NCI-H2107 treated with DMSO at 0.1 percent for 48 hours (cell line): Measurements from ENCODE around the gene FUZ.

Experiments
- DNase-seq: peaks from one replicate; lab custom pipeline; 2025; ENCODE audit not compliant: unreplicated experiment; lab: John Stamatoyannopoulos, UW

The FUZ gene

DNA sequence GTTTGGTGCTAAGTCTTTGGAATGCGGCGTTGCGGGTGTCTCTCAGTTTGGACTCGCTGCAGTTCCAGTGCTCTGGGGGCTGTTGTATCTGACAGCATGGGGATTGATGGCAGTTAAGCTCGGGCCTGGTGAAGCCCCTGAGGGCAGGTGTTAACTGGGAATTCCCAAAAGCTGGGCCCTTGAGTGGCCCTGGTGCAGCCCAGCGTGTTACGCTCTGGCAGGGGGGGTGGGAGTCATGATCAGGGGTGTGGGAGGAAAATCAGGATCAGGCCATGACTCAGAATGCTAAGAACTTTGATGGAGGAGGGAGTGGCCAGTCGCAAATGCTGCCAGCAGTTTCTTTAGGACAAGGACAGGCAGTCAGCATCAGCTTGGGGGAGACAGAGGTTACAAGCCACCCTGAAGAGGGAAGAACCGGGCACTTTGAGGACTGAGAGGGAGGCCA lies 26.7 kb downstream of the FUZ start:
- no peak for DNase-seq

DNA sequence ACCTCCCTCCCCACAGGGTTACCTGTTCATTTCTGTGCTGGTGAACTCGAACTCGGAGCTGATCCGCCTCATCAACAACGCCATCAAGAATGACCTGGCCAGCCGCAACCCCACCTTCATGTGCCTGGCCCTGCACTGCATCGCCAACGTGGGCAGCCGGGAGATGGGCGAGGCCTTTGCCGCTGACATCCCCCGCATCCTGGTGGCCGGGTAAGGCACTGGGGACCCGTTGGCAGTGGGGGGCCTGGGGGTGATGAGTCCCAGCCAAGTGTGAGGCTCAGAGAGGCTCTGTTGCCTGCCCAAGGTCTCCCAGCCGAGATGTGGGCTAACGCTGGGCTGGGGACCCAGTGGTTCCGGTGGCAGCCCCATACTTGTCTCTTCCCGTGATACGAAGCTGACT lies 30.6 kb downstream of the FUZ start:
- DNase-seq, result no peak

DNA sequence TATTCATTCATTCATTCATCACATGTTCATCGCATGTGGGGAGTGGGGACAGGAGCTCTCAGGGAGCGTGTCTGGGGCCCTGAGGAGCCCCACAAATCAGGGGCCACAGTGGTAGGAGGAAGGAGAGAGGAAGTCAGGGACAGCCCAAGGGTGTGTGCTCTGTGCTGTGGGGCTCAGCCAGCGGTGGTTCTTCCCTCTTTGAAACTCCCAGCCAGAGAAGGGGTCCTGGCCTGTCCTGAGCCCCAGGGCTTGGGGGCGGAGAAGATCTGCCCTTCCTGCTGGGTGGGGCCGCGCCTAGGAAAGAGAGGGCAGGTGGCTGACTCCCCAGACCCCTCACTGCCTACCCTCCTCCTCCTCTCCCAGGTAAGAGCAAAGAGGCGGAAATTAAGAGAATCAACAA lies 31.7 kb downstream of the FUZ start:
- no peak for DNase-seq

DNA sequence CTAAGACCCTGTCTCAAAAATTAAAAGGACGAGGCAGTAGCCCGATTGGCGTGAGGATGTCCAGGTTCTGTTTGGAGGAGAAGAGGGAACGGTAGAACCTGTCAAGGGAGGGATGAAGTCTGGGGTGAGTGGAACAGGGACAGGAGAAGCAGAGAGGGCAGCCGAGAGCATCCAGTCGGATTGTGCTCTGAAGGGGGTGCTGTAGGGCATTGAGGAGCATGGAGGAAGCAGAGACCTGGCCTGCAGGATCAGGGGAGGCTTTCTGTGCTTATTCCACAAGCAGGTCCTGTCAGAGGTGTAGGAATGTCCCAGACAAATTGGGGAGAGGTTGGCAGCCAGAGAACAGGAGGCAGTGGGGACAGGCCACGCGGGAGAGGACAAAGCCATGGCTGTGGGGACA lies 32.2 kb downstream of the FUZ start:
- DNase-seq, result no peak

DNA sequence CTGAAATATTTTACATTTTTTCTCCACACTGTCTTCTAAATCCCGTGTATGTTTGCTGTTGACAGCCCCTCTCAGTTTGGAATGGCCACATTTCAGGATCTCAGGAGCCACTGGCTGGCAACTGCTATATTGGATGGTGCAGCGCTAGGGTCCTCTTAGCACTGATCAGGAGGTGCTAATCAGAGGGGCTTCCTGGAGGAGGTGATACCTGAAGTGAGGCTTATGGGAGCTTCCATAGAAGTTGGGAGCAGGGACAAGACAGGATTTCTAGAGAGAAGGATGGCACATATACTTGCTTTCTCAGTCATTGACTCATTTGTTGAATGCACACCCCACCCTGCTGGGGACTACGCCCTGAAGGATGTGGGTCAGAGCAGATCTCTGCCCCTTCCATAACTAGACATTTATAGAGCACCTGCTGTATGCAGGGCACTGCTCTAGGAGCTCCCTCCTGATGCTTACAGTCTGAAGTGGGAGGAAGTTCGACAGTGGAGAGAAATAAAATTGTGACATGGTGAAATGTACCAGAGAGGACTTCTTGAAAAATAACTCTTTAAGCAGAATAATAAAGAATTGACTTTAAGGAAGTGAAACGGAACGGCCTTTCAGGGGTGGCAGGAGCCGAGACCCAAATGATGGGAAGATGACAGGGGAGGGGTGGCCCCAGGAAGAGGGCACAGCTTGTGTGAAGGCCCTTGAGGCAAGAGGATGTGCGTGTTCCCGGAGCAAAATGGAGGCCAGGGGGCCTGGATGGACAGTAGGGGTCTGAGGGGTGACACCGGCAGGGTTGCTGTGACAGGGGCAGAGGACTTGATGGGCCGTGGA lies 33.1 kb downstream of the FUZ start:
- DNase-seq, result no peak

DNA sequence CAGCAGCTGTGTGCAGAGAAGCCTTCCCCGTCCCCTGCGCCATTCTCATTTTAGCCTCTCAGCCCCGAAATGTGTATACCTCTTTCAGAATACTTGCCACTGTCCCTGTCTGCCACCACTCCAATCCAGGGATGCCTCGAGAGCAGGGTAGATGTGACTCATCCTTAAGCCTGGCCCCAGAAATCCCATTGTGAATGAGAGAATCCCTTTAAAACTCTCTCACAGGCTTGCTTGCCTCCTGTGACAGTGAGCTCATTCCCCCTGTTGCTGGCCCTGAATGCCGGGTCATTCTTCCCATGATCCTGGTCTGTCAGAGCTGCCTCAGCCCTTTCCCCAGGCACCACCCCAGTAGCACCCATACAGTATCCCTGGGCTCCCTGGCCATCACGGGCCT lies 36.7 kb downstream of the FUZ start:
- DNase-seq, result no peak

DNA sequence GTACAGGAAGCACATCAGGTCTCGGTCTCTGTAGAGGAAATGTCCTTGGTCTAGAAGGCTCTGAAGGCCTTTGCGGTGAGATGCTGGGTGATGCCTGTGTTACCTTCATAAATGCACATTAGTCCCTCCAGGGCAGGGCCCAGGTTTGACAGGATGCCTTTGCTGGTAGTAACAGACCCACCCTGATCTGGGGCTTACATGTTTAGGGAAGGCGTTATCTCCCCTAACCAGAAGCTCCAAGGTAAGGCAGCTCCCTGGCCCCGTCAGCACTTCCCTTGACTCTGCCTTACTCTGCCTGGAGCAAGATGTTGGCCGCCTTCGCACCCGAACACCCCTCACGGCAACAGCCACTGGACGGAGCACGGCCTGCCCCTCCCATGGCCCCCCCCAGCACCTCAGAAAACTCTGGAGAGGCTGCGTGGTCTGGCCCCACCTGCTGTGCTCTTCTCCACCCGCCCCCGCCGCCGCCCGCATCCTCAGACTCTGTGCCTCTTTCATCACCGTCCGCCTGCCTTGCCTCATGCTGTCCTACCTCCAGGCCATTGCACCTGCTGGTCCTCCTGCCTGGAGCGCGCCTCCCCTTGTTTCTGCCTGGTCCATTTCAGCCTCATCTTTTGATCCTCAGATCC lies 37.2 kb downstream of the FUZ start:
- no peak for DNase-seq

DNA sequence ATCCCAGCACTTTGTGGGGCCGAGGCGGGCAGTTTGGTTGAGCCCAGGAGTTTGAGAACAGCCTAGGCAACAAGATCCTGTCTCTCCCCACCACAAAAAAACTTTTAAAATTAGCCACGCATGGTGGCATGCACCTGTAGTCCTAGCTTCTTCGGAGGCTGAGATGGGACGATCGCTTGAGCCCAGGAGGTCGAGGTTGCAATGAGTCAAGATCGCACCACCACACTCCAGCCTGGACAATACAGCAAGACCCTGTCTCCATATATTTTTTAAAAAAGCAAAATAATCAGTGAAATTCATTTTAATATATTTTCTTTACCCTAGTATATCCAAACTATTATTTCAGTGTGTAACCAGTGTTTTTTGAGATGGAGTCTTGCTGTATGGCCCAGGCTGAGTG lies 38.1 kb downstream of the FUZ start:
- no peak for DNase-seq

DNA sequence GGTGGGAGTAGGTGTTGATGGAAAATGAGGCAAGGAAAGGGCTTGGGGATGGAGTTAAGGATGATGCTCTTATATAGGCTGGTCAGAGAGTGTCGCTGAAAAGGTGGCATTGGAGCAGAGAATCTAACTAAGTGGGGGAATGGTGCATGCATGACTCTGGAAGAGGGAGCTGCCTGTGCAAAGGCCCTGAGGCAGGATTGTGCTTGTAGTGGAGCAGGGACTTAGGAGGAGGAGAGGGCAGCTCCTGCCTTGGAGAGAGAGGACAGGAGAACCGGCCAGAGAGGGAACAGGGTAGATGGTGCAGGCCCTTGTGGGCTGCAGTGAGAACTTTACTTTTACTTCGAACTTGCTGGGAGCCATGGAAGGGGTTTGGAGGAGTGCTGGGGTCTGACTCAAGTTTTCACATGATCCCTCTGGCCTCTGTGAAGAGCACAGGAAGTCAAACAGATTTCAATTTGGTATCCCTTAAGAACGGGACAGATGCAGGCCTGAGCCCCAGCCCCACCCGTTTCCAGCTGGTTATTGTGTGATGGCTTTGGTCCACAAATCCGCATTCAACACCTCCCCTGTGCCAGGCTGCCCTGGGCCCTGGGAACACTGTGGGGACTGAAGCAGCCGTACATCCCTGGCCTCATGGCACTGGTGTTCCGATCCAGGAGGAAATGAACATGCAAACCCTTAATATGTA lies 39.3 kb downstream of the FUZ start:
- no peak for DNase-seq

DNA sequence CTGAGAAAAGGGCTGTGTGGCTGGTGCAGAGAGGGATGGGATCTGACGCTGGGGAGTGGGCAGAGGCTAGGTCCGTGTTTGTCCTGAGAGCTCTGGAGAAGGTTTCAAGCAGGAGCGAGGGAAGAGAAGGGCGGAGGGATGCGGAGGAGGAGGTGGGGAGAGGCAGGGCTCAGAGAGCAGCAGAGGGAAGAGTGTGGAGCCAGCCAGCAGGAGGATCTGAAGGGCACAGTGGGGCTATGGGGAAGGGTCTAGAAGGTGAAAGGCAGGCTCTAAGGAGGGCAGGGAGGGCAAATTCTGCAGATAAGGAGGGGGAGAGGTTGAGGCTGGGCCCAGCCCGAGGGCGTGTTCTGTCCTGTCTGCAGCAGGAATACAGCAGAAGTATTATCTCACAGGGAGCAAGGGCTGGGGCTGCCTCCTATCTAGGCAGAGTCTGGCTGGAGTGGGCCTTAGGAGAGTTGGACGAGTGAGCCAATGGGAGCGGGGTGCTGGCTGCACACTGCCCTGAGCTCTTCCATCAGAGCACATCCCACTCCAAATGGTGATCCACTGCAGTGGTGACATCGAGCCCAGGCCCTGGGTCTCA lies 40.2 kb downstream of the FUZ start:
- DNase-seq, result no peak

DNA sequence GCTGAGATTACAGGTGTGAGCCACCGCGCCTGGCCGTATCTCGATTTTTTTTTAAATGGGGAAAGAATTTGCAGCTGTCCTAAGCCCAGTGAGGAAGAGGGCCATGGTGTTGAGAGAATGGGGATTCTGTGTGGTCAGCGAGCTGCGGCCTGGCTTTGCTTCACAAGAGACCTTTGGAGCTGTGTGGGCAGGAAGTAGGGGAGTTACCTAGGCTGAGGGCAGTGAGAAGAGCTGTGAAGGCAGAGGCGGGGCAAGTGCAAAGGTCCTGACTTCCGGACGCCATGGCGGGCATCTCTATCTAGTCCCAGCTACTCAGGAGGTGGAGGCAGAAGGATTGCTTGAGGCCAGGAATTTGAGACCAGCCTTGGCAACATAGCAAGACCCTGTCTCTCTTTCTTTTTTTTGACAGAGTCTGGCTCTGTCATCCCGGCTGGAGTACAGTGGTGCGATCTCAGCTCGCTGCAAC lies 41.4 kb downstream of the FUZ start:
- no peak for DNase-seq

DNA sequence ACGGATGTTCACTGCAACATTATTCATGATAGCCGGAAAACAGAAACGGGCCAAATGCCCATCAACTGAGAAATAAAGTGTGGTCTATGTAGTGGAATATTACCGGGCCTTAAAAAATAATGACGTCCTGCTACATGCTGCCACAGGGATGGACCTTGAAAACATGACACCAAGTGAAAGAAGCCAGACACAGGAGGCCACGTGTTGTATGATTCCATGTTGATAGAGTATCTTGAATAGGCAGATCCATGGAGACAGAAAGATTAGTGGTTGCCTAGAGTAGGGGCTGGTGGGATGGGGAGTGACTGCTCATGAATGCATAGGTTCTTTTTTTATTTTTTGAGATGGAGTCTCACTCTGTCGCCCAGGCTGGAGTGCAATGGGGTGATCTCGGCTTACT lies 42.6 kb downstream of the FUZ start:
- DNase-seq, result no peak

DNA sequence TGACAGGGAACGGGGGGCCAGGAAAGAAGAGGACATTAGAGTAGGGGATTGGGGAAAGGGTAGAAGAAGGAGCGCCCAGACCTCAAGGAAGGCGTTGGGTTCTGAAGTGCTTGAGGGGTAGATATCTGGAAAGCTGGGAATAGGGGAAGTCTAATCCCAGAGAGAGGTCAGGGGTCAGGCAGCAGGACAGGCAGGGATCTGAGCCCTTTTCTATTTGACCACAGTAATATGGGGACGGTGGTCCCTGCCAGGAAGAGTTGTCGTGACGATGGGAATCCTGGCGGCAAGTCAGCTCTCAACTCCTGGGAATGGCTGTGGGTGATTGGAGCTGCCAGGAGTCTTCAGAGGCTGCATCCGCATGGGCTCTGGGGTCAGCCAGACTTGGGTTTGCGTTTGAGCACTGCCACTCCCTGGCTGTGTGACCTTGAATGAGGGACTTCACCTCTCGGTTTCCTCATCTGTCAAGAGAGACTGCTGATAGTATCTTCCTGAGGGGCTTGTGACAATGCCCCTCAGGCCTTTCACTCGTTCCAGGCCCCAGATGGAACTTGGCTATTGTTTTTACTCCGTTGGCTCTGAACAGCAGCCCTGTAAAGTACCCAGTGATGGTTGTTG lies 45.0 kb downstream of the FUZ start:
- no peak for DNase-seq

DNA sequence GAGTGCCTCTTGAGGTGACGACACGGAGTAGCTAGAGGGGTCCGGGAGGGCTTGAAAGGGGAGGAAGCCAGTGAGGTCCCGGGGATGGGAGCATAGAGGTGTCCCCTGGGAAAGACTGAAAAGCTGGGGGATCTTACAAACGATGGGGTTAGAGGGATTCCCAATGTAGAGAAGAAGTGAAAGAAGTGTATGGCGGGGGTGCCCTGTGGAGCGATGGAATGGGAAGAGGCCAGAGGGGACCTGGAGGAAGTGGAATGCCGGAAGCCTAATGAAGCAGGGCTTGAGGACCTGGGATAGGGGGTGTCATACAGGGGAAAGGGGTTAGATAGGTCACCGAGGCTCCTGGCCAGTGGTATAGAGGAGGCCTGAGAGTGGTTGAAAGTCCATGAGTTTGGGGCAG lies 45.7 kb downstream of the FUZ start:
- no peak for DNase-seq

DNA sequence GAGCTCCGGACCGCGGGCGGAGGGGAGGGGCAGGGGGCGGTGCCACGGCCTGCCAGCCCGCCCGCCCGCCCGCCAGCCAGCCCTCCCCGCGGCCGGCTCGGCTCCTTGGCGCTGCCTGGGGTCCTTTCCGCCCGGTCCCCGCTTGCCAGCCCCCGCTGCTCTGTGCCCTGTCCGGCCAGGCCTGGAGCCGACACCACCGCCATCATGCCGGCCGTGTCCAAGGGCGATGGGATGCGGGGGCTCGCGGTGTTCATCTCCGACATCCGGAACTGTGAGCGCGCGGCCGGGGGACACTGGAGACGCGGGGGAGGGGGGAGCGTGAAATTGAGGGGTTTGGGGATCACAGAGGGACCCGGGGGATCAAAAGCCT lies 46.2 kb downstream of the FUZ start, which contains the start of gene AP2A1:
TSS of gene AP2A1 (plus strand) at position 72 of the 370 bp plus-strand sequence. CDS start at position 205, 133 bp downstream.
- DNase-seq, result no peak

DNA sequence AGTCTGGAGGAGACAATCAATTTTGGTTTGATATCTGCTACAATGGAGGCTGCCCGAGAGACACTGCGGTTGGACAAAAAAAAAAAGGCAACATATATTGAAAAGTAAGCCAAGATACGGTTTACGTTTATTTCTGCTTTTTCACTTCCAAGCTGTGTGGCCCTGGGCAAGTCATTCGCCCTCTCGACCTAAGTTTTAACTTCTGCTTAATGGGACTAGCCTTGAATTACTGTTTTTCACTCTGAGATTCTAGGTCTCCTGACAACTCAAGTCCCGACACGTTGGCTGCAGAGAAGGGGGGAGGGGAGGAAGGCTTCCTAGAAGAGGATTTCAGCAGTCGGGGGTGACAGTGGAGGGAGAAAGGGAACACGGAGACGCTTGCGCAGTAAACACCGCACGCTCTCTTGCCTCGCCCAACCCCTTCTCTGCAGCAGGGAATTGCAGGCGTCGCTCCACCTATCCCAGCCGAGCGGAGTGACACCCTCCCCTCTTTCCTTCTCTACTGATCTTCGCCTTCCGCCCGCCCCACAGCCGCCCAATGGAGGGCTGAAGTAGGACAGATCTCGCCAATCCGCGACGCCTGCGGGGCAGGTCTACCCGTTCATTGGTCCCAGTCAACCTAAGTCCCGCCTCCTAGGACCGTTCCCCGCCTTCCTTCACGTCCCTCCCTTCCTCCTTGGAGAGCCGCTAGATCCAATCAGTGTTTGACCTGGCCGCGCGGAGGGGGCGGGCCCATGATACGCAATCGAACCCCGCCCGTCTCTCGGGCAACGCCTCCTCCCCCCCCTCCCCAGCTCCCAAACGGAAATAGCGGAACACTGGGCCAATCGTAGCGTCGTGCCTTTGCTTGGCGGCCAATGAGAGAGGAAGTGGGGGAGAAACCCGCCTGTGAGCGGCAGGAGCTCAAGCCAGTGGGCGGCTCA lies 46.8 kb downstream of the FUZ start:
- DNase-seq, result peak; percentile 98

DNA sequence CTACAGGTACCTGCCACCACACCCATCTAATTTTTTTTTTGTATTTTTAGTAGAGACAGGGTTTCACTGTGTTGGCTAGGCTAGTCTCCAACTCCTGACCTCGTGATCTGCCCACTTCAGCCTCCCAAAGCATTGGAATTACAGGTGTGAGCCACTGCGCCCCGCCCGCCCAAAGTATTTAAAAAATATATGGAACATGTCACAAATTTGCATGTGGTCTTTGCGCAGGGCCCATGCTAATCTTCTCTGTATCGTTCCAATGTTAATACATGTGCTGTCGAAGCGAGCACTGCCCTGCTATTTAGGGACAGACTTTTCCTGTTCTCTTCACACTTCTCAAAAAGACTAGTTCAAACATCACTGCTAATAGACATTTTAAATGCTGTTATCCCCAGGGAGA lies 48.8 kb downstream of the FUZ start:
- DNase-seq, result no peak

DNA sequence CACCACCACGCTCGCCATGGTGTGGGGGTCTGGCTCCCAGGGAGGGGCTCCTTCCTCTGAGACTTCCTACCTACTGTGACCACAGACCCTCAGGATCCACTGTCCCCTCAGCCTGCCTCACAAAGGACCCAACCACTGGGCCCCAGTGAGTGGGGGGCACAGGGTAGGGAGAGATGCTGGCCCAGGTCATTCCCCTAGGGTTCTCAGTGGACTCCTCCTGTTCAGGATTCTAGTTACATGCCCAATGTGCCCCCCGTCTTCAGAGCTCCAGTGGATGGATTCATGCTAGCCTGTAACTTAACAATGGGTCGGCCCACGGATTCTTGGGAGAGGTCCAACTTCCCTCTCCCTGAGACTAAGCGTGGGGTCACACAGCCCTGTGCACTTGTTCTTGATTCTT lies 49.9 kb downstream of the FUZ start, which contains the start of gene TSKS:
TSS of gene TSKS (minus strand) at position 77 of the 400 bp plus-strand sequence. CDS start at position 18, 59 bp downstream.
- DNase-seq, result no peak

DNA sequence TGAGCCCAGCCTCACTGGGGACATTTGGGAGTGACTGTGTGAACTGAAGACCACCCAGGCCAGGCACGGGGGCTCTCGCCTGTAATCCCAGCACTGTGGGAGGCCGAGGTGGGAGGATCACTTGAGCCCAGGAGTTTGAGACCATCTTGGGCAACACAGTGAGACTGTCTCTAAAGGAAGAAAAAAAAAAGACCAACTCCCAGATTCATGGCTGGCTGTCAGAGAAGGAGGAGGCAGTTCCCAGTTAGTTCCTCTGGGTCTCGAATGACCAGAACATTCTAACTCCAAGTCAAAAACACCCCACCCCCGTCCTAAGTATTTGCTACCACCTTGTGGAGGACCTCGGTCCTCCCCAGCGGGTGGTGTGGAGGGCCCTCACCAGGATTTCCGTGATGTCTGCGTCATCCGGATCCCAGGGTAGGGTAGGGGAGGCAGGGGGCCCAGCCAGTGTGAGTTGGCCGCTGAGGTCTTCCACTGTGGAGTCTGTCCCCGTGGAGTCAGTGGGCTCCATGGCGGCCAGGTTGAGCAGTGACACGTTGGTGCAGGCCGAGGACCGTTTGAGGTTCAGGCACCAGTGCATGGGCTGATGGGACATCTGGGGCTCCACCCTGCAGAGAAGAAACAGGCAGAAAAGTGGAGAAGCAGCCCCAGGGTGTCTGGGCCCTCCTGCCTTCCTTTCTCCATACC lies 51.3 kb downstream of the FUZ start:
- no peak for DNase-seq
